HG02610 (cell line): ENCODE measurements around the gene DUSP6.

Experiments used
- ATAC-seq: cut with Tn5 transposase; IDR thresholded peaks from one replicate; pipeline ENCODE4 v1.9.1; 2021; ENCODE audit warnings: mild to moderate bottlenecking, moderate library complexity; ENCODE audit not compliant: unreplicated experiment

The DUSP6 gene

DNA sequence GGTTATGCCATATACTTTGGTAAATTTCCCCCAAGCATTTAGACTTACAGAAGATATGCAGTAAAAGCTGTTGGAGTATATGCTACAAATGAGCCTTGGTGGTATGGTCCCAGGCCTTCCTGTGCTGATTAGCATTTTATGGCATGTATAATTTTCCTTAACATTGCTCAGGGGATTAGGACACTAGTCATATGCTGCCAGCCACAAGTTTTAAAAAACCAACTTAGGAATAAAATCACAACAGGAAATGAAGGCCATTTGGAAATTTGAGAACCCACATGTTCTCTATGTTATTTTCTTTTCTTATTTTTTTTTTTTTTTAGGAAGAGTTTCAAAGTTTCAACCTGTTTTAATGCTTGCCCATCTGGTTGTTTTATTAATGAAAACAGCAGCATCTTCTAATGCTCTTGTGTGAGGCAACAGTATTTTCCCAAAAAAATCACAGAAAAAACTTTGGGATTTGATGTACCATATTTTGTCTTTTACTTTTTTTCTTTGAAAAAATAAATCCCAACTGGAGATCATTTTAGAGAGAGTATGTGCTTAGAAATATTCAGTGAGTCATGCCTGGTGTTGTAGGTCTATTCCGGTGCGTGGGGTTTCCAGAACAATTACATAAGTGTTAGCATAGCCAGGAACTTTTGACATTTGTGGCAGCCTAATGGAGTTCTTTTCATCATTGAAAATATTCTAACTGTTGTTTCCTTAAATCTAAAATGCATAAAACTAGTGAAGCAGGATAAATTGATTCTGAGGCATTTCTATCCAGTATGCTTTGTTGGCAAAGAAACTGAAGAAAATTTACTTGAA, 21.7 kb upstream of the DUSP6 start:
- no peak for ATAC-seq

DNA sequence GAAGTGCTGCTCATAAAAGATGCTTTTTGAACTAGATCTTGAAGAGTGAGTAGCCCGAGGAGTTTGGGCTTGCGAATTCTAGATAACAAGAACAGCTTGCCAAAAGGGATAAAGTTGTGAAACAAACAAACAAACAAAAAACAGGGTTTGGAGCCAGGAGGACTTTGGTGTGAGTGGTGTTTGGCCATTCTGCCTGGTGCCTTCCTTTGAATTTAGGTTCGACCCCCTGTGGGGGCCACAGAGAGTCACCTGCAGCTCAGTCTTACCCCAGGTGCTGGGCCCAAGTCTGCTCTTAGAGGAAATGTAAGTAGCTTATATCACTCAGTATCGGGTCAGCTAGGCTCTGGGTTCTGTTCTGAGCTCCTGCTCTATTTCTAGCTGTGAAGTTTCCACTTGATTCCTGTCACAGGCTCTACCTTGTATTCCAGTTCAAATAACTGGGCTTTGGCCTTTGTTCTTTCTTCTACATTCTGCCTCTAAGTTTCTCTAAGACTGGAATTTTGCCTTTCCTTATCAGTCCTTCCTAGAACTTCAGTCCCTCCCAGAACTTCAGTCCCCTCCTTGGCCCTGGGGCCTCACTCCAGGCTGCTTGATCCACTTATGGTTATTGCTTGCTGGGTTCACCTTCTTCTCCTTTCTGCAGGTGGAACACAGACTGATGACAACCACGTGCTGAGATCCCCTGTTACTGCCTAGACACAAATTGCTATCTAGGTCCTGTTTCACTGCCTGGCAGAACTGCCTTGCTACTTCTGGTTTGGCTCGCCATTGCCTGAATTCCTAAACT, 20.5 kb upstream of the DUSP6 start:
- ATAC-seq, result no peak

- ATAC-seq, result no peak
Measured at GRCh38 chr12:89370850-89371249, 18.5 kb upstream of the DUSP6 start.

DNA sequence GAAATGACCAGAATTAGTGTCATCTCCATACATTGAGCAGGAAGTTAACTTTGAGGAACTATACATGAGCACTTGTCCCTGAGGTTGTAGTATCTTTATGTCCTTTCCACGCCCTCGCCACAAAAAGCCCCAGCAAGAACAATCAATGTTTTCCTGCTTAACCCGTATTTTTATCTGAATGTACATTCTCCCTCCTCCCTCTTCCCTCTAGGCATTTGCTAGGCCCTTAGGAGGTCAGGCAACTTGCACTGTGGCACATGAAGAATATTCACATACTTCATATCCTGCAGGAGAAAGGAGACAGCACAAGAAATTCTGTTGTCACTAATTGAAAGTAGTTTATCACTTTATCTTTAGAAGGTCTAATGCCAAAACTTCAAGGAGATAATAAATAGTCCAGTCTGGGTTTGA, 18.1 kb upstream of the DUSP6 start:
- no peak for ATAC-seq

DNA sequence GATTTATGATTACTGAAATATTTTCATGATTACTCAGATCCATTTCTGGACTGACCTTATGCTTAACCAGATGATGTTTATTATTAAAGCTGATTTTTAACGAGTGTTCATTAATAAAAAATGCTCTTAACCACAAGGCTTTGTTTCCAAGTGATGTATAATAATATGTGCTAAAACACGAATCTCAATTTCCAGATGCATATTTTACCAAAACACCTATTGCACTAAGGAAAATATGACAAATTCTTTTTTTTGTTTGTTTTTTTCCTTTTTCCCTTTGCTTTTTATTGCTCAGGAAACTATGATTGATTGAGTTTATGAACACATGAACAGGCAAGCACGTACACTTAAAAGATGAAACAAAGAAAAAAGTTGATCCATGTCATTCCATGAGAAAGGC, 16.9 kb upstream of the DUSP6 start:
- ATAC-seq, result no peak

DNA sequence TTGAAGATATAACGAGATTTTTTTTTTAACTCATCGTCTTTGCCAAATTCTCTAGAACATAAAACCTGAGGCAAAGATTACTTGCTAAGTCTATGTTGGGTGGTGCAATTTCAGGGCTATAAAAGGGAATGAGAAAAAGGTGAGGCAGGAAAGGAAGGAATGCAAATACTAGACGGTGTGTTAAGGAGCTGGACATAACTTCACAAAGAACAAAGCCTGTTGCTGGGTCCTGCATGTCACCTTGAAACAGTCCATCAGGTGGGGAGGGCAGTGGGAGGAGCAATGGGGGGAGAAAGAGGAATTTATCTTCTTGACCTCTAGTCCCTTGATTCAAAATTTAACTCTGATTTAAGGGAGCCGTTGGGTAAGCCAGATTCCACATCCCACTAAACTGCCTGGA, 16.1 kb upstream of the DUSP6 start:
- no peak for ATAC-seq

DNA sequence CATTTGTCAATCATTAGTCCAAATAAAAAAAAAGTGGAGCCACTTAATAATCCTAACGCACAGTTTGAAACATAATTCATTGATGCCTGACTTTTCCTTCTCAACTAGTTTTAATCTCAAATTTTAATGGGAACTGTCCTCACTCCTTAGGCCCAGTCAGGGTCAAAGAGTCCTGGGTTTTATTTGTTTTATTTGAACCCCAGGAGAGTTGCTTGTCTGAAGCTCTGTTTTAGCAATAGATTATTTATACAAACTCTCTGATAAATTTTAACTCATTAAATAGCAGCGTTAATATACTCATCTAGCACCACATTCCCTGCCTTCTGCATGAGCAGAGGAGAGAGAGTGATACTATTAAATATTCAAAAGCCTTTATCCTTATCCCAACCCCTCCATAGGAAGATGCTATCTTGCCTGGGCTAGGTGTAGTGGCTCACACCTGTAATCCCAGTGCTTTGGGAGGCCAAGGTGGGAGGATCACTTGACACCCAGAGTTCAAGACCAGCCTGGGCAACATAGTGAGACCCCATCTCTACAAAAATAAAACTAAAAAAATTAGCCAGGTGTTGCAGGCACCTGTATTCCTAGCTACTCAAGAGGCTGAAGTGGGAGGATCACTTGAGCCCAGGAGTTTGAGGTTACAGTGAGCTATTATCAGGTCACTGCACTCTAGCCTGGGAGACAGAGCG, 14.5 kb upstream of the DUSP6 start:
- no peak for ATAC-seq

DNA sequence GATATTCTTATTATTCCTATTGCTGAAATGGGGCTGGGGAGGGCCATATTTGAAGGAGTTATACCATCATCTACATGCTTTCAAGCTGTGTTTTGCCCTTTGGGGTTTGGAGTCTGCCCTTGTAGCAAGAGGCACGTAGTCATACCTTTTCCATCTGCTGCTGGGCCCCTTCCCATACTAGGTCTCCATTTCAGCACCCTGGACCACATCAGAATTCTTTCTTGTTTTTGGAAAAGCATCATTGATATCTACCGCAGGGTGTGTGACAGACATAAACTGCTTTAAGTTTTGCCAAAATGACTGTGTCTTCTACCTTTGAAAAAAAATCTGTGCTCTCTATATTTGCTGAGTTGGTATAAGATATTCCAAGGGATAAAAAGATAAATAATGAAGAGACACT, 12.3 kb upstream of the DUSP6 start:
- ATAC-seq, result no peak

- ATAC-seq, result no peak
Measured at GRCh38 chr12:89364058-89364457, 11.8 kb upstream of the DUSP6 start.

GRCh38 chr12:89363582-89363981, 11.3 kb upstream of the DUSP6 start:
- ATAC-seq, result no peak

GRCh38 chr12:89363084-89363483, 10.8 kb upstream of the DUSP6 start:
- no peak for ATAC-seq

GRCh38 chr12:89359615-89360014, 7.3 kb upstream of the DUSP6 start:
- no peak for ATAC-seq

DNA sequence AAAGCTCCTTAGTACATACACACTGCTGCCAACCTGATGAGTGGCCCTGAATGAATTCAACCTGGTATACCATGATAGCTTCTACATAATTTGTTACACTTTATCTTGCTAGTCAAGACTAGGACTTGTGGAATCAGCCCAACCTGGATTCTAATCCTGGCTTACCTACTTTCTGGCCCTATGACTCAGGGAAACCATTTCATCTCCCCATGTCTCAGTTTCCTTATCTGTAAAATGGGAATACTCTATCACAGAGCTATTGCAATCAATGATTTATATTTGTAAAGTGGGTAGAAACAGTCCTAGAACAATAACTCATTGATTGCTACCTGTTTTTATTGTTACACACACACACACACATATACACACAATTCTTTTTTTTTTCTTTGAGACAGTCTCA, 6.5 kb upstream of the DUSP6 start:
- ATAC-seq, result no peak

DNA sequence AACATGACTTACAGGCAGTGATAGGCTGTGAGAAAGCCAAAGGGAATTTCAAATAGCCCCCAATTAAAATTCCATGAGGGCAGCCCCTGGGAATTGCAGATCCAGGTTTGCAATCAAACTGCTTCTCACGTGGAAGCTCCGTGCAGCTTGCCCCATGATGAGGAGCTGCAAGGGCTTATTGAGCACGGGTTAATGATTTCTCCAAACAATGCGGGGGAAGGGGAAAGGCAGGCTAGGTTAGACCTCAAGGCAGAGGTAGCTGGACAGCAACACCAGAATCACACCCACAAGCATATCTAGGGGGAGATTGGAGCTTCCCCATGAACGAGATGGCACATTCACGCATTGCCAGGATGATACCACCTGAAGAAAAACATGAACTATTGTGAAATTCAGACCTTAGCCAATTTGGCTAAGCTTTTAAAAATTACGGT, 5.0 kb upstream of the DUSP6 start:
- no peak for ATAC-seq

DNA sequence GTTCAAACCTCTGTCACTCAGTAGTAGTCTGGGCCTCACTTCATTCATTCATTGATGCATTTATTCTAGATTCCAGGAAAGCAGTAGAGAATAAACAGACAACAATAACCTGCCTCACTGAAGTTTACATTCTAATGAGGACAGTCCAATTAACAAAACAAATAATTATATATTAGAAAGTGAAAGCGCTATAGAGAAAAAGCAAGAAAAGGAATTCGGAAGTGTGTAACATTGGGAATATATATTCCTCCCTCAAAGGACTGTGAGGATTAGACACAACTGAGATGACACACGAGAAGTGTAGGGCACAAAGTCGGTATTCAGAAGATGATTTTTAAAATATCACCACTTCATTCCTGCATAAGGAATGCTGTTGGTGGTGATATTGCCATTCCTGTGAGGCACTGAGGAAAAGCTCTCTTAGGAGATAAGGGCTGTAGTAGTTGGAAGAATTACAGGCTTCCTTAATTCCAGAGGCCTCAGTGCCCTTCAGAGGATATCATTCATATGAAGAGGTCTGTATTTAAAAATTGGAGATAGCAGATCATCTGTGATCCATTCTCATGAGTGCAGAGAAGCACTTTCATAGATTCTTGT, 3.9 kb upstream of the DUSP6 start:
- ATAC-seq, result no peak

DNA sequence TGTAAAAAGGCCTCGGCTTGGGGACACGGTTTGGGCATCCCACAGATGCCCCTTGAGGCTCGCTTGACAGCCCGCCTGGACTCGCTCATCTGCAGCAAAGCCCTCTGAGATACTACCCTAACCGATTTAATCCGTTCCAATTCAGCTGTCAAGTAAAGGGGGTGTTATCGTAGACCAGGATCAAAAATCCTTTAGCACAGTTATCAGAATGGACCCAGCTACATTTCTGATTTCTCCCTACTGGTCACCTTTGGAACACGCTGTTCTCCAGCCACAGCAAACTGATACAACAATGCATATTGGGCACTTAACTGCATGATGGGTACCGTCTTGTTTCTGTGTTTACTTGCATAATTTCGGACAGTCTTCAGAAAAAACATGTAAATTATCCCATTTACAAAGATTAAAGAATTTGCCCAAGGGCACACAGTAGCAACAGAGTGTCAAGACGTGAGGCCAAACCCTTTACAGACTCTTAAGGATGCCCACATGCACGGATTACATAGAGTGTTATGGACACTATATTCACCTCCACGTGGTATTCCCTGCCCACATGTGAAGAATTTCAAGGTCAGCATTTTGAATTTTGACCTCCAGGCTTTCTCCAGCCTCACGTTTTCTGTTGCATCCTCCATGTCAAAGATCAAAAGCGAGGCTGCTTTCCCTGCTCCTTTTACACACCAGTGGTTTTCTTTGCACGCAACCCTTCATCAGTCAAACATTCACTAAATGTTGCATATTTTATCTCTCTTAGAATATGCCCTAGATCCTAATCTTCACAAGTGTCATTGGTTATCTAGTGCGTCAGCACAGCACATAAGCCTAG, 3.2 kb upstream of the DUSP6 start:
- ATAC-seq, result no peak

- ATAC-seq, result no peak
Measured at GRCh38 chr12:89354612-89355067, 2.3 kb upstream of the DUSP6 start.

GRCh38 chr12:89353823-89354611, 1.7 kb upstream of the DUSP6 start:
- ATAC-seq, result no peak

DNA sequence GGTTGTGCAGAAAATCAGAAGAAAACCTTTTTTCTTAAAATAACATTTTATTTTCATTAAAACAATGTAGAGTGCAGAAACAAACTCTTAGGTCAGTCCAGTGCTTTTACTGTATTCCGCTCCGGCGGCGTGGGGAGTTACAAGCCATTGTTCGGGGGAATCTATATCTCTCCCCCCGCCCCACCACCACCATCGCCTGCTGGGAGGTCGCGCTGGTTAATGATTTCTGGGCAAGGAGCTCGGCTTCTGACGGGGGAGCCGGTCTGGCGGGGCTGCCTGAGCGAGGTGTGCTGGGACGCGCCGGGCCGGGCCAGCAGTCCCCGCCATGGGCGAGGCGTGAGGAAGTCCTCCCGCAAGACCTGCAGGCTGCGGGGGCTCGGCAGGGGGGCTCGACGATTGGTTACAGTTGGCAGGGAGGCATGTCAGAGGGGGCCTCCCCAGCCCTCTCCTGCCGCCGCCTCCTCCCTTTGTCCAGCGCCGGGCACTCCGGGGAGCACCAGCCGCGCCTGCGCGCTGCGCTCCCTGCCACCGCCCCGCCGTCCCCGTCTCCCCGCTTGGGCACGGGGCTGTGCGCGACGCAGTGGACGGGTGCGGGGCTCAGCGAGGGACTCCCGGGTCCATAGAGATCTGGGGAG, 1.0 kb upstream of the DUSP6 start:
- ATAC-seq, result no peak
